NT2/D1 (cell line): Measurements from ENCODE around the gene SEL1L.
"Not testable (repeated sequence)": the region's sequence is repeated elsewhere in the genome, so short reads cannot be mapped to it uniquely, and the experiment has no call there.

Source experiments
- DNase-seq: peaks from one replicate; pipeline ENCODE4 v3.0.0-alpha.2; 2011; ENCODE audit warnings: low read depth, low spot score
- H3K27me3 ChIP-seq: 2 replicates; pipeline ENCODE4 v1.6.0; 2011; ENCODE audit warnings: mild to moderate bottlenecking; ENCODE audit not compliant: insufficient read length, insufficient read depth
- H3K36me3 ChIP-seq: 2 replicates; pipeline ENCODE4 v1.6.1; 2011; ENCODE audit warnings: mild to moderate bottlenecking, low read length, mixed read lengths; ENCODE audit not compliant: insufficient read depth, insufficient read length
- H3K4me1 ChIP-seq: 2 replicates; pipeline ENCODE4 v1.5.1; 2011; ENCODE audit not compliant: insufficient read depth, insufficient read length
- H3K4me3 ChIP-seq: 2 replicates; pipeline ENCODE4 v1.5.1; 2011; ENCODE audit warnings: low read depth; ENCODE audit not compliant: insufficient read length
- H3K9ac ChIP-seq: 2 replicates; pipeline ENCODE4 v1.6.0; 2011; ENCODE audit warnings: low read depth; ENCODE audit not compliant: insufficient read length
- H3K9me3 ChIP-seq: 2 replicates; pipeline ENCODE4 v1.5.1; 2011; ENCODE audit warnings: mild to moderate bottlenecking, low read length; ENCODE audit not compliant: insufficient read depth
- SUZ12 ChIP-seq: IDR thresholded peaks from 2 replicates; pipeline ENCODE4 v1.6.1; 2011; ENCODE audit not compliant: insufficient read length, insufficient read depth; ENCODE audit errors: extremely low read depth
- YY1 ChIP-seq: IDR thresholded peaks from 2 replicates; pipeline ENCODE4 v1.6.1; 2011; ENCODE audit not compliant: insufficient read length, insufficient read depth
- ZNF274 ChIP-seq: IDR thresholded peaks from 2 replicates; pipeline ENCODE4 v1.6.1; 2011; ENCODE audit warnings: mild to moderate bottlenecking, low read depth, low read length

Gene SEL1L

DNA sequence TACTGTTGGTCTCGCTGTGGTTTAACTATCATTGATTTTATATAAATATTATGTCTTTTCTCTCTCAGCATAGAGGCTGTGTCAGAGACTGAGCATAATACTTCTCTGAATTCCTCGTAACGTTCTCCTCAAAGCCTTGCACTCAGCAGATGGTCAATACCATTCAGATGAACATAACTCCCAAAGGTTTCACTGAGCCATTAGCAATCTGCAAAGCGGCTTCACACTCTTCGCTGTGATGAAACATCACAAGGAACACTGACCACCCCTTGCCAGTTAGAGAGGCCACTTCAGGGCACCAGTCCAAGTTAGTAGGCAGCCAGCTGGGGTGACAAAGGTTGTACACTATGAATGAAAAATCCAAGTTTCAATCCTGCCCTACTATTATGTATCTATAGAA lies 103.4 kb downstream of the SEL1L start:
- Histone ChIP-seq H3K4me1 (peaks cover 5% of the 10 kb centered on the region), H3K9me3 (no peaks in the 10 kb centered on the region), H3K27me3 (peaks cover 6% of the 10 kb centered on the region), H3K36me3 (peaks cover 3% of the 10 kb centered on the region), H3K4me3 (no peak overlapping the region), H3K9ac (no peak overlapping the region)
- DNase-seq, result no peak
- no peak for TF ChIP-seq YY1
- no peak for TF ChIP-seq SUZ12

DNA sequence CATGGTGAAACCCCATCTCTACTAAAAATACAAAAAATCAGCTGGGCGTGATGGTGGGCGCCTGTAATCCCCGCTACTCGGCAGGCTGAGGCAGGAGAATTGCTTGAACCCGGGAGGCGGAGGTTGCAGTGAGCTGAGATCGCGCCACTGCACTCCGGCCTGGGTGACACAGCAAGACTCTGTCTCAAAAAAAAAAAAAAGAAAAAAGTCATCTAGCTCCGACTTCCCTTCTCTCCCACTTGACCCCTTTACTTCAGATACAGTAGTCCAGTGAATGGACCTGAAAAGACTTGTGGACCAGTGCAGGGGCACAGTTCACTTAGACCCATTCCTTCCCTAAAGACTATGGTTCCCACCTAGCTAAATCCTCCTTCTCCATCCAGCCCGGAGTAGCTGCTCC lies 103.9 kb downstream of the SEL1L start:
- not testable (repeated sequence) for H3K4me3 ChIP-seq, H3K9me3 ChIP-seq, H3K36me3 ChIP-seq, H3K9ac ChIP-seq, H3K27me3 ChIP-seq, H3K4me1 ChIP-seq, DNase-seq

DNA sequence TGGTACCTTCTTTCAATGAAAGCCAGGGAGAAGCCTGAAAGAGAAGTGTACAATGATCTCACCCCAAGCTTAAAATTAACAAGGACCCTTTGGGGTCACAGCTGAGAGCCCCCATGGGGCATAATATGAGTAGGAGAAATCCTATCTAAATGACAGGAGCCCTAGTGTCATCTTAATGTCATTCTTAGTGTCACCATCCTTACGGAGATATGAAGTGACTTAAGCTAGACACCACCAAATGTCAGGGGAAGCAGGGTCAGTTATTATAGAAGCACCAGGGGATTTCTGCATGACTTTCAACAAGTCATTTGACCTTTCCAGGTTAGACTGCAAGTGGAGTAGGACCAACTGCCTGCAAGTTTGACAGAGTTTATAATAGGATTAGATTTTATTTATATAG lies 104.6 kb downstream of the SEL1L start:
- H3K4me1 ChIP-seq, result peaks cover 5% of the 10 kb centered on the region
- no peaks in the 10 kb centered on the region for H3K9me3 ChIP-seq
- no peaks in the 10 kb centered on the region for H3K27me3 ChIP-seq
- no peak for DNase-seq
- no peak overlapping the region for H3K9ac ChIP-seq
- no peak overlapping the region for H3K4me3 ChIP-seq
- H3K36me3 ChIP-seq, result peaks cover 3% of the 10 kb centered on the region
- TF ChIP-seq SUZ12 (no peak), ZNF274 (no peak), YY1 (no peak)

DNA sequence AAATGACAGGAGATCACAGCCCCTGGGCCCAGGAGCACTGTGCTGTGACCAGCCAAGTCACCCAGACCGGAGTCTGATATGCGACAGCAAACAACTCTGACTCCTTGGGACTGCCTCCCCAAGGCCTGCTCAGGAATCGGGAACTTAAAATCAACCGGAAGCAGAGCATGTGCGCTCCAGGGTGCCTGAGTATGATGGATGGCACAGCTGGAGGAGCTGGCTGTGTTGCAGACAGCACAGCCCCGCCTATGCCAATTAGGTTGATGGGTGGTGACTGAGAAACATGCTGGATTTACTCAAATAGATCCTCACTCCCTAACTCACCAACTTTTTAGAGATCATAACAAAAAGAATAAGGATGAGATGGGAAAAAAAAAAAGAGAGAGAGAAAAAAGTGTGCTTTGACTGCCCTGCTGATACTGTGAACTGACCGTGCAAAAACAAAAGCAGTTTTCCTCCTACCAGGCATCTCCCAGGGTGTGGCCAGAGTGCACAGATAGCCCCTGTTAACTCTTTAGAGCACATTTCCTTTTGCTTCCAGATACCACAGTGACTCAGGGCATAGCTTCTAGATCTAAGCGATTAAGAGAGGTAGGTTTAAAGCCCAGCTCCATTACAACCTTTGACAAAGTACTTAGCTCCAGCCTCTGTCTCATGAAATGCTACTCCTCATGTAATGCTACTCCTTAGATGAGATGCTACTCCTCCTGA lies 106.2 kb downstream of the SEL1L start:
- TF ChIP-seq SUZ12 (no peak), ZNF274 (no peak), YY1 (no peak)
- no peak for DNase-seq
- no peaks in the 10 kb centered on the region for H3K9me3 ChIP-seq
- peaks cover 3% of the 10 kb centered on the region for H3K36me3 ChIP-seq
- H3K4me1 ChIP-seq, result peaks cover 5% of the 10 kb centered on the region
- no peaks in the 10 kb centered on the region for H3K27me3 ChIP-seq
- H3K9ac ChIP-seq, result no peak overlapping the region
- H3K4me3 ChIP-seq, result no peak overlapping the region

DNA sequence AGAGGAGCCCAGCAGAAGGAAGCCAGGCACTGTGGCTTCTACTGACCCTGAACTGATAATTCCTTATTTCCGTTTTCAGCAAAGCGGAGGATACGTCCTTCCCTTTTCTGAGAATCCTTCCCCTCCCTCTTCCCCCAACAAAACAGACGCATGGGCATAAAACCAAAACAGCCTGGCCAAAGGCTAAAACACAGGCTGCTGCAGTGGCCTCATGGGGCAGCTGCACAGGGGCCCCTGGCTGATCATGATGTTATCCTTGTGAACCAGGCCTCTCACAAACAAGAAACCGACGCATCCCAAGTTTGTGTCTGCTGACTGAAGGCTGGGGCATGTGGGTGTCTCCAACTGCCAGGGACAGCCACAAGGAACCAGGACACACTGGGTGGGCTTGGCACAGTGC lies 110.1 kb downstream of the SEL1L start:
- H3K9ac ChIP-seq, result no peak overlapping the region
- DNase-seq, result no peak
- no peaks in the 10 kb centered on the region for H3K27me3 ChIP-seq
- no peaks in the 10 kb centered on the region for H3K9me3 ChIP-seq
- H3K4me1 ChIP-seq, result peaks cover 3% of the 10 kb centered on the region
- no peak for TF ChIP-seq YY1
- no peak overlapping the region for H3K4me3 ChIP-seq
- peaks cover 3% of the 10 kb centered on the region for H3K36me3 ChIP-seq
